Astrocyte of the cerebellum (primary cell): Measurements from ENCODE around the gene TTC39C.
"Not testable (repeated sequence)": the region's sequence is repeated elsewhere in the genome, so short reads cannot be mapped to it uniquely, and the experiment has no call there.

ENCODE experiments used
- DNase-seq: peaks from one replicate; pipeline ENCODE4 v3.0.0-alpha.2; 2011; ENCODE audit warnings: low read depth
- H3K4me3 ChIP-seq: 2 replicates; pipeline ENCODE4 v1.5.1; 2011; ENCODE audit warnings: mild to moderate bottlenecking, low read depth, low read length, moderate library complexity
- CTCF ChIP-seq: IDR thresholded peaks from 2 replicates; pipeline ENCODE4 v1.5.1; 2012; ENCODE audit warnings: low read length, low read depth, moderate library complexity, mild to moderate bottlenecking; ENCODE audit errors: missing control alignments
- in situ Hi-C: cut with HindIII; loops from 2 replicates; pipeline ENCODE4 v1.10.0; 2017; ENCODE audit warnings: low sequenced_read_pairs

TTC39C gene

GRCh38 chr18:24136967-24137373 lies 122.4 kb downstream of the TTC39C start:
- in situ Hi-C loops: no loop called here
- DNase-seq: no peak
- no peak overlapping the region for H3K4me3 ChIP-seq
- TF ChIP-seq CTCF: no peak

GRCh38 chr18:24138409-24138788 lies 123.8 kb downstream of the TTC39C start:
- in situ Hi-C loops: no loop called here
- peak overlapping the region; percentile 57 for H3K4me3 ChIP-seq
- TF ChIP-seq CTCF: no peak
- DNase-seq: no peak

- peak within 1 kb of the TSS; percentile 57 for H3K4me3 ChIP-seq
- DNase-seq: peak; percentile 59
- no peak for TF ChIP-seq CTCF
- in situ Hi-C loops: no loop called here
Measured at GRCh38 chr18:24138789-24139616, 124.4 kb downstream of the TTC39C start, which contains the start of gene CABYR. Gene CABYR (plus strand): TSS chr18:24139062. CDS start chr18:24143115, 4,053 bp downstream.

GRCh38 chr18:24140697-24141096 lies 126.1 kb downstream of the TTC39C start:
- no peak for TF ChIP-seq CTCF
- in situ Hi-C loops: no loop called here
- no peak overlapping the region for H3K4me3 ChIP-seq
- DNase-seq: no peak

GRCh38 chr18:24142376-24142775 lies 127.8 kb downstream of the TTC39C start:
- in situ Hi-C loops: no loop called here

GRCh38 chr18:24149591-24149990 lies 135.0 kb downstream of the TTC39C start:
- H3K4me3 ChIP-seq, in situ Hi-C loops, DNase-seq: not testable (repeated sequence)

More at GRCh38 chr18:24142376-24142775, 127.8 kb downstream of the TTC39C start:
- no peak for DNase-seq
- no peak for TF ChIP-seq CTCF
- no peak overlapping the region for H3K4me3 ChIP-seq

- in situ Hi-C loops: no loop called here
- no peak for DNase-seq
- H3K4me3 ChIP-seq: no peak overlapping the region
- TF ChIP-seq CTCF: no peak
Measured at GRCh38 chr18:24153397-24153796, 138.8 kb downstream of the TTC39C start.
